NCI-H524 (cell line): ENCODE results near the gene TUBB6.

Experiments
- DNase-seq, 2 experiments: peaks; one replicate each; lab custom pipeline; 2025; lab: John Stamatoyannopoulos, UW

The TUBB6 gene

GRCh38 chr18:12314591-12315305, 6.7 kb downstream of the TUBB6 start:
- no peak for DNase-seq

- no peak for DNase-seq
Measured at GRCh38 chr18:12315490-12315889, 7.4 kb downstream of the TUBB6 start.

- DNase-seq = no peak
Measured at GRCh38 chr18:12315911-12316310, 7.9 kb downstream of the TUBB6 start.

GRCh38 chr18:12317664-12318333, 9.8 kb downstream of the TUBB6 start:
- no peak for DNase-seq

- no peak for DNase-seq
Measured at GRCh38 chr18:12318334-12318697, 10.3 kb downstream of the TUBB6 start.

GRCh38 chr18:12318857-12319256, 10.8 kb downstream of the TUBB6 start:
- DNase-seq = no peak

GRCh38 chr18:12321333-12321732, 13.3 kb downstream of the TUBB6 start:
- DNase-seq = no peak

- no peak for DNase-seq
Measured at GRCh38 chr18:12324991-12325725, 17.1 kb downstream of the TUBB6 start.

GRCh38 chr18:12325726-12326245, 17.7 kb downstream of the TUBB6 start:
- DNase-seq = no peak

- DNase-seq = no peak
Measured at GRCh38 chr18:12326711-12327460, 18.8 kb downstream of the TUBB6 start.

- peak; percentile 29 to 64 for DNase-seq
Measured at GRCh38 chr18:12327510-12328178, 19.6 kb downstream of the TUBB6 start.

GRCh38 chr18:12328179-12328823, 20.3 kb downstream of the TUBB6 start:
- DNase-seq = no peak

GRCh38 chr18:12329125-12329698, 21.2 kb downstream of the TUBB6 start:
- DNase-seq = no peak

- DNase-seq = no peak
Measured at GRCh38 chr18:12330766-12331165, 22.7 kb downstream of the TUBB6 start.

- no peak for DNase-seq
Measured at GRCh38 chr18:12333506-12334290, 25.7 kb downstream of the TUBB6 start.

GRCh38 chr18:12334366-12334808, 26.3 kb downstream of the TUBB6 start:
- no peak for DNase-seq

- DNase-seq = no peak
Measured at GRCh38 chr18:12334863-12335262, 26.8 kb downstream of the TUBB6 start.

- DNase-seq = no peak
Measured at GRCh38 chr18:12335503-12335902, 27.5 kb downstream of the TUBB6 start.

- DNase-seq = no peak
Measured at GRCh38 chr18:12336171-12336613, 28.2 kb downstream of the TUBB6 start.

GRCh38 chr18:12336887-12337286, 28.8 kb downstream of the TUBB6 start:
- DNase-seq = no peak
